Smooth muscle cell (in vitro differentiated cells): ENCODE data around the gene FGF1. TPM values are rescaled to one million over a fixed set of nuclear protein-coding genes. Genes with fewer than 3 reads are reported as not detected.
"Not testable (repeated sequence)": the region's sequence is repeated elsewhere in the genome, so short reads cannot be mapped to it uniquely, and the experiment has no call there.

Experiments
- DNase-seq: peaks from one replicate; lab custom pipeline; 2025; ENCODE audit not compliant: unreplicated experiment; lab: John Stamatoyannopoulos, UW
- H2AFZ ChIP-seq: fragments of 200-600 bp; sonication (generic); 2 replicates; pipeline ENCODE4 v1.6.0; 2016; ENCODE audit warnings: antibody characterized with exemption, low read depth, mild to moderate bottlenecking
- H3F3A ChIP-seq: fragments of 200-600 bp; sonication (generic); 2 replicates; pipeline ENCODE4 v1.6.0; 2017; ENCODE audit warnings: antibody characterized with exemption, low read depth
- H3K27ac ChIP-seq: fragments of 200-600 bp; sonication (generic); 2 replicates; pipeline ENCODE4 v1.5.1; 2016; ENCODE audit warnings: low read depth, mild to moderate bottlenecking
- H3K27me3 ChIP-seq: fragments of 200-600 bp; sonication (generic); 2 replicates; pipeline ENCODE4 v1.6.1; 2016; ENCODE audit warnings: low read depth, mild to moderate bottlenecking
- H3K36me3 ChIP-seq: fragments of 200-600 bp; sonication (generic); 2 replicates; pipeline ENCODE4 v1.5.1; 2016; ENCODE audit warnings: low read depth
- H3K4me1 ChIP-seq: fragments of 200-600 bp; sonication (generic); 2 replicates; pipeline ENCODE4 v1.5.1; 2016; ENCODE audit warnings: low read depth
- H3K4me2 ChIP-seq: fragments of 200-600 bp; sonication (generic); 2 replicates; pipeline ENCODE4 v1.6.0; 2016; ENCODE audit warnings: mild to moderate bottlenecking
- H3K4me3 ChIP-seq: fragments of 200-600 bp; sonication (generic); 2 replicates; pipeline ENCODE4 v1.5.1; 2016; ENCODE audit warnings: mild to moderate bottlenecking
- H3K79me2 ChIP-seq: fragments of 200-600 bp; sonication (generic); 2 replicates; pipeline ENCODE4 v1.6.0; 2016; ENCODE audit warnings: low read depth, mild to moderate bottlenecking
- H3K9ac ChIP-seq: fragments of 200-600 bp; sonication (generic); 2 replicates; pipeline ENCODE4 v1.6.0; 2016; ENCODE audit warnings: low read depth
- H3K9me3 ChIP-seq: fragments of 200-600 bp; sonication (generic); replicated peaks from 2 replicates; pipeline ENCODE4 v1.5.1; 2016; ENCODE audit warnings: low read depth
- H4K20me1 ChIP-seq: fragments of 200-600 bp; sonication (generic); 2 replicates; pipeline ENCODE4 v1.6.0; 2016; ENCODE audit warnings: low read depth
- WGBS: methylation state at CpG from one replicate; pipeline ENCODE4 v1.1.7; 2016; ENCODE audit warnings: low lambda C conversion rate; 5-methylcytosine and 5-hydroxymethylcytosine counted together
- polyA plus RNA-seq: library from polyadenylated mRNA; unstranded; fragments of >200 nt; fragmentation: Nextera tagmentation; extraction: Ambion mirVana; gene quantifications from 2 replicates; pipeline ENCODE4 v1.2.1, GENCODE V29; 2016
- total RNA-seq: library from RNA; depleted of rRNA; stranded (reverse); fragments of >200 nt; gene quantifications from 2 replicates; pipeline ENCODE4 v1.2.3, GENCODE V29; 2014
- TF ChIP-seq, protein P1 (sequence below): fragments of 200-600 bp; sonication (generic); IDR thresholded peaks from 2 replicates; pipeline ENCODE4 v1.5.1; 2017; ENCODE audit warnings: borderline replicate concordance, mild to moderate bottlenecking, antibody characterized with exemption; ENCODE audit not compliant: insufficient read depth, poor library complexity, severe bottlenecking

Gene FGF1
- total and polyA plus RNA-seq, 2 experiments from 2014 or later, result 91.7 to 111 TPM

DNA sequence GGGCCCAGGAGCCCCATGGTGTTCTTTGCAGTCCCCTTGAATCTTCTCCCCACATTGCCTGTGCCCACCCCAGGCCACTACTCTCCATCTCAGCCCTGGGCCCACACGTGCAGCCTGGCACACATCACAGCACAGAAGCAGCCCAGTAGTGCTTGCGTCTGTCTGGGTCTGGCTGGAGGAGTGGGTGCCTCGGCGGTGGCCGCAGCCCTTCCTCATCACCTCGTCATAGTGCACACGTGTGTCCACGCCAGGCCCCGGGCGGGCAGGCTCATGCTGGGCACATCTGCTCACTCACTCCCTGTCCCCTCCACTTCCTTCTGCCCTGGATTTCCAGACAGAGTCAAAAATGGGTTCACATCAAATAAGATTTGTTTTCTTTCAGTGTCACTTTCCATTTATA lies 33.3 kb downstream of the FGF1 start:
- H3K9ac ChIP-seq, result no peak overlapping the region
- no peaks in the 10 kb centered on the region for H3K9me3 ChIP-seq
- H3K27me3 ChIP-seq, result no peaks in the 10 kb centered on the region
- H3K4me2 ChIP-seq, result no peak overlapping the region
- no peak for DNase-seq
- no peaks in the 10 kb centered on the region for H3K36me3 ChIP-seq
- peaks cover 21% of the 10 kb centered on the region for H3F3A ChIP-seq
- no peaks in the 10 kb centered on the region for H3K4me1 ChIP-seq
- no peaks in the 10 kb centered on the region for H3K79me2 ChIP-seq
- no peaks in the 10 kb centered on the region for H4K20me1 ChIP-seq
- TF ChIP-seq, protein P1, sequence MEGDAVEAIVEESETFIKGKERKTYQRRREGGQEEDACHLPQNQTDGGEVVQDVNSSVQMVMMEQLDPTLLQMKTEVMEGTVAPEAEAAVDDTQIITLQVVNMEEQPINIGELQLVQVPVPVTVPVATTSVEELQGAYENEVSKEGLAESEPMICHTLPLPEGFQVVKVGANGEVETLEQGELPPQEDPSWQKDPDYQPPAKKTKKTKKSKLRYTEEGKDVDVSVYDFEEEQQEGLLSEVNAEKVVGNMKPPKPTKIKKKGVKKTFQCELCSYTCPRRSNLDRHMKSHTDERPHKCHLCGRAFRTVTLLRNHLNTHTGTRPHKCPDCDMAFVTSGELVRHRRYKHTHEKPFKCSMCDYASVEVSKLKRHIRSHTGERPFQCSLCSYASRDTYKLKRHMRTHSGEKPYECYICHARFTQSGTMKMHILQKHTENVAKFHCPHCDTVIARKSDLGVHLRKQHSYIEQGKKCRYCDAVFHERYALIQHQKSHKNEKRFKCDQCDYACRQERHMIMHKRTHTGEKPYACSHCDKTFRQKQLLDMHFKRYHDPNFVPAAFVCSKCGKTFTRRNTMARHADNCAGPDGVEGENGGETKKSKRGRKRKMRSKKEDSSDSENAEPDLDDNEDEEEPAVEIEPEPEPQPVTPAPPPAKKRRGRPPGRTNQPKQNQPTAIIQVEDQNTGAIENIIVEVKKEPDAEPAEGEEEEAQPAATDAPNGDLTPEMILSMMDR, result no peak
- H2AFZ ChIP-seq, result no peak overlapping the region
- no peak overlapping the region for H3K4me3 ChIP-seq
- WGBS, result 62% methylated on average over 10 of the region's 10 CpGs
- H3K27ac ChIP-seq, result peak overlapping the region; percentile 73

DNA sequence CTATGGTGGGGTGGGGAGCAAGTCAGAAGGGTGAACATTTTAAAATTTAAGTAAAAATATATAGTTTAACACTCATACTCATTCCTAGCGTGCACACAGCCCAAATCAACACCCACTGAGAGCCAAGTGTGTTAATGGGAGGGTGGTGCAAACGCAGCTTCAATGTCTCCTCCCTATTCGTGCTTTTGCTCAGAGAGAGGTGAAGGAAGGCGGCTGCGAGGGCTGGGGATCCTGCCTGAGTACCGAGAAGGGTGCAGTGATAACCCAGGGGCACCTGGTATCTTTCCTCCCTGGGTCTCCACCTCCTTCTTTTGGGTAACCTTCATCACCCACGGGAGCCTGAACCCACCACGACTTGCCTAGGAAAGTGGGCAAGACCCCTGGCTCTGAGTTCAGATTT lies 35.0 kb downstream of the FGF1 start:
- no peak overlapping the region for H2AFZ ChIP-seq
- H4K20me1 ChIP-seq, result no peaks in the 10 kb centered on the region
- no peak overlapping the region for H3K27ac ChIP-seq
- no peaks in the 10 kb centered on the region for H3K9me3 ChIP-seq
- no peak overlapping the region for H3K9ac ChIP-seq
- no peaks in the 10 kb centered on the region for H3K79me2 ChIP-seq
- no peak overlapping the region for H3K4me3 ChIP-seq
- H3F3A ChIP-seq, result peaks cover 21% of the 10 kb centered on the region
- WGBS, result 86% methylated on average over 8 of the region's 8 CpGs
- H3K27me3 ChIP-seq, result no peaks in the 10 kb centered on the region
- DNase-seq, result no peak
- no peak overlapping the region for H3K4me2 ChIP-seq
- TF ChIP-seq, protein P1, result no peak
- no peaks in the 10 kb centered on the region for H3K4me1 ChIP-seq
- no peaks in the 10 kb centered on the region for H3K36me3 ChIP-seq

DNA sequence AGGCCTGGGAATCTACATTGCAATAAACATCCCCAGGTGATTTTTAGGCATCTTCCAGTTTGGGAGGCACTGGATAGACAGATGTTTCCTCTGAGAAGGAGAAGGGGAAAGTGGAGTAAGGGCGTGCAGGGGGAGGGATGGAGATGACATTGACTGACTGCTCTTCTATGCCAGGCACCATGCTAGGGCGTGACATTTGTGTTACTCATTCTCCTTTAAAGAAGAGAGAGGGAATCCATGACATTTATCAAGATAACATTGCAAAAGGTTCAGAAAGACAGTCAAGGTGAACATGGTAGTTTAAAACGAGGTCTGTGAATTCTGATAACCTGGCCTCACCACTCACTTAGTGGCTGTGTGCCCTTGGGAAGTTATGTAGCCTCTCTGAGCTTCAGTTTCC lies 35.8 kb downstream of the FGF1 start:
- 73% methylated on average over 3 of the region's 3 CpGs for WGBS
- Histone ChIP-seq H3K4me3 (no peak overlapping the region), H2AFZ (no peak overlapping the region), H3K27me3 (no peaks in the 10 kb centered on the region), H3K4me1 (no peaks in the 10 kb centered on the region), H3K4me2 (no peak overlapping the region), H3F3A (peaks cover 24% of the 10 kb centered on the region), H3K9ac (no peak overlapping the region), H3K79me2 (no peaks in the 10 kb centered on the region), H4K20me1 (no peaks in the 10 kb centered on the region), H3K36me3 (no peaks in the 10 kb centered on the region), H3K9me3 (no peaks in the 10 kb centered on the region), H3K27ac (no peak overlapping the region)
- TF ChIP-seq, protein P1, result no peak
- DNase-seq, result no peak

DNA sequence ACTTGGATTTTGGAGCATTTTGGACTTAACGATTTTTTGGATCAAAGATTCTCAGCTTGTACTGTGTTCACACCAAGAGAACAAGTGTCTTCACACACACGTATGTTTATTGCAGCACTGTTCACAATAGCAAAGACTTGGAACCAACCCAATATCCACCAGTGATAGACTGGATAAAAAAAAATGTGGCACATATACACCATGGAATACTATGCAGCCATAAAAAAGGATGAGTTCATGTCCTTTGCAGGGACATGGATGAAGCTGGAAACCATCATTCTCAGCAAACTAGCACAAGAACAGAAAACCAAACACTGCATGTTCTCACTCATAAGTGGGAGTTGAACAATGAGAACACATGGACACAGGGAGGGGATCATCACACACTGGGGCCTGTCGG lies 37.8 kb downstream of the FGF1 start:
- H3K27ac ChIP-seq, H3K36me3 ChIP-seq, H3K9me3 ChIP-seq, H3K27me3 ChIP-seq, H4K20me1 ChIP-seq, H3K4me1 ChIP-seq, H3K4me3 ChIP-seq, H3K9ac ChIP-seq, H3K79me2 ChIP-seq, DNase-seq, H3K4me2 ChIP-seq, H2AFZ ChIP-seq: not testable (repeated sequence)
- peaks cover 30% of the 10 kb centered on the region for H3F3A ChIP-seq
- WGBS, result 92% methylated on average over 3 of the region's 3 CpGs
